Measurements from ENCODE around the gene TTC39B. TPM values are rescaled to one million over a fixed set of nuclear protein-coding genes. Genes with fewer than 3 reads are reported as not detected.
A peak's percentile ranks its signal among the peaks of the same experiment; 100 is the strongest.

The TTC39B gene
- total RNA-seq, 2 donors from 2014 or later = 53.5 to 69.5 TPM

DNA sequence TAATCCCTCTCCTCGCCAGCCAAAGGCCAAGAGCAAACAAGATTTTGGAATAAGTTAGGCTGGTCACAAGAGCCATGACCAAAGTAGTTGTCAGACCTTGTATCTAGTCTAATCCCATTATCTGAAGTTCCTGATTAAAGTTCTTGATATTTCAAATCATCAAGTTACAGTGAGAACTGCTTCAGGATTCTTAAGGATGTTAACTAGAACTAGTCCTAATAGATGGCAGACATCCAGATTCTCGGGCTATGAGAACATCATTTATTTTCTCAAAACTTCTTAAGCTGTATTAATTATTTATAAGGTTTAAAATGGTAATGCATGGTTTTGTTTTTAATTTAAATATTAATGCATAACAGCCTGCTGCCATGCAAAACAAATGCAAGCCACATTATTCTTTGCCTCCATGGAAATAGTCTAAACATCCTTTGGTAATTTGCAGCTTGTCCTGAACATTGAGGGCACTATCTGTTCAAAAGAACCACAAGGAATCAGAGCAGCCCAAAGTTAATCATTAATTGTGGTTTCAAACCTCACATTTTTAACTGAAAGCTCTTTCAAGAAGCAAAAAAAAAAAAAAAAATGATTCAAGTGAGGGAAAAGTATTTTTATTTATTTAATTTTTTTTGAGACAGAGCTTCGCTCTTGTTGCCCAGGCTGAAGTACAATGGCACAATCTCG is 95.1 kb downstream of the TTC39B start:
- peaks cover 23% of the 10 kb centered on the region for H3K4me1 Mint-ChIP-seq
- TF ChIP-seq, protein P1, sequence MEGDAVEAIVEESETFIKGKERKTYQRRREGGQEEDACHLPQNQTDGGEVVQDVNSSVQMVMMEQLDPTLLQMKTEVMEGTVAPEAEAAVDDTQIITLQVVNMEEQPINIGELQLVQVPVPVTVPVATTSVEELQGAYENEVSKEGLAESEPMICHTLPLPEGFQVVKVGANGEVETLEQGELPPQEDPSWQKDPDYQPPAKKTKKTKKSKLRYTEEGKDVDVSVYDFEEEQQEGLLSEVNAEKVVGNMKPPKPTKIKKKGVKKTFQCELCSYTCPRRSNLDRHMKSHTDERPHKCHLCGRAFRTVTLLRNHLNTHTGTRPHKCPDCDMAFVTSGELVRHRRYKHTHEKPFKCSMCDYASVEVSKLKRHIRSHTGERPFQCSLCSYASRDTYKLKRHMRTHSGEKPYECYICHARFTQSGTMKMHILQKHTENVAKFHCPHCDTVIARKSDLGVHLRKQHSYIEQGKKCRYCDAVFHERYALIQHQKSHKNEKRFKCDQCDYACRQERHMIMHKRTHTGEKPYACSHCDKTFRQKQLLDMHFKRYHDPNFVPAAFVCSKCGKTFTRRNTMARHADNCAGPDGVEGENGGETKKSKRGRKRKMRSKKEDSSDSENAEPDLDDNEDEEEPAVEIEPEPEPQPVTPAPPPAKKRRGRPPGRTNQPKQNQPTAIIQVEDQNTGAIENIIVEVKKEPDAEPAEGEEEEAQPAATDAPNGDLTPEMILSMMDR (conservative IDR thresholded peaks at IDR 0.05) = peak; percentile 28
- H3K4me3 Mint-ChIP-seq = no peak overlapping the region

DNA sequence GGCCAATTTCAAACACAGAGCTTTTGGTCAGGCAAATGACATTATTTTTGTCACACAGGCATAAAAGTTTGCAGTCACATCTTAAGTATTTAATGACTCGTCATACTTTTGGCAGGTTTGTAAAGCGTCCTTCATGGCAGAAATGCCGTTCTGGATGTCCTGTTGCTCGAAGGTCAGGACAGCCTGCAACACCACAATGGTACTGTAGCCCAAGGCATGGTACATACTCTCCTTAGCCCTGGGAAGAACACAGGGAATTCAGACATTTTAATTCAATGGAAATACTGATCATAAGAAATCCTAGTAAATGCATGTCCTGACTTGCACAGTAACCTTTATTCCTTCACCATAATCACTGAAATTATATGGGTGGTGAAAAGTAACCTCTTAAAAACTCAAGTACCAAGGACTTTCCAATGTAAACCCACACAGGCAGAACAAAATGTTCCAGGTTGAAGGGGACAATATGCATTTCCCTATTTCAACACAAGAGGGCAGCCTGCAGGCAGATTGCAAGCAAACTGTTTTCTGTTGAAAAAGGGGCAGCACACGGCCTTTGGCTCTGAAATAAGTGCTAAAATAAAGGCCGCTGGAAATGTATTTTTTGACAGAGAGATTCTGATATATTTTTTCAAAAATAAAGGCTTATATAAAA is 95.7 kb downstream of the TTC39B start:
- Mint-ChIP-seq H3K27ac (no peak overlapping the region), H3K9me3 (peaks cover 7% of the 10 kb centered on the region), H3K27me3 (ENCODE audit: insufficient read depth) (no peaks in the 10 kb centered on the region), H3K4me1 (peaks cover 23% of the 10 kb centered on the region), H3K36me3 (ENCODE audit: low read depth) (peaks cover 48% of the 10 kb centered on the region), H3K4me3 (no peak overlapping the region)
- WGBS, 2 experiments (ENCODE audit: insufficient coverage in 1 of 2, insufficient read length in 1 of 2) = 80 to 93% methylated on average over 4 to 5 of the region's 6 CpGs
- Histone ChIP-seq H3K4me1 (ENCODE audit: control insufficient read depth, insufficient read depth, low read length) (peaks cover 10% of the 10 kb centered on the region), H3K36me3 (ENCODE audit: control insufficient read depth, insufficient read depth, low read length) (peaks cover 59% of the 10 kb centered on the region), H3K27ac (ENCODE audit: low read depth, low read length) (no peak overlapping the region), H3K9me3 (ENCODE audit: control insufficient read depth, low read length) (peaks cover 28% of the 10 kb centered on the region), H3K4me3 (ENCODE audit: low read length) (peak overlapping the region; percentile 21), H3K27me3 (ENCODE audit: control insufficient read depth, insufficient read depth, low read length, poor library complexity, severe bottlenecking) (no peaks in the 10 kb centered on the region), H3K9ac (ENCODE audit: extremely low read depth, low read length, poor library complexity, severe bottlenecking) (no peak overlapping the region)
- TF ChIP-seq, protein P1 (conservative IDR thresholded peaks at IDR 0.05) = peak; percentile 95
- DNase-seq = peak; percentile 84

More for the DNA sequence above, 95.1 kb downstream of the TTC39B start:
- no peaks in the 10 kb centered on the region for H3K27me3 ChIP-seq (ENCODE audit: control insufficient read depth, insufficient read depth, low read length, poor library complexity, severe bottlenecking)
- peak overlapping the region; percentile 62 for H3K4me3 ChIP-seq (ENCODE audit: low read length)
- 72 to 79% methylated on average over 3 to 4 of the region's 4 CpGs for WGBS, 2 experiments (ENCODE audit: insufficient coverage in 1 of 2, insufficient read length in 1 of 2)
- H3K9me3 ChIP-seq (ENCODE audit: control insufficient read depth, low read length) = peaks cover 27% of the 10 kb centered on the region
- H3K27ac ChIP-seq (ENCODE audit: low read depth, low read length) = no peak overlapping the region
- H3K9ac ChIP-seq (ENCODE audit: extremely low read depth, low read length, poor library complexity, severe bottlenecking) = no peak overlapping the region
- H3K36me3 ChIP-seq (ENCODE audit: control insufficient read depth, insufficient read depth, low read length) = peaks cover 53% of the 10 kb centered on the region
- Mint-ChIP-seq H3K27ac (no peak overlapping the region), H3K27me3 (ENCODE audit: insufficient read depth) (no peaks in the 10 kb centered on the region), H3K9me3 (peaks cover 7% of the 10 kb centered on the region), H3K36me3 (ENCODE audit: low read depth) (peaks cover 51% of the 10 kb centered on the region)
- H3K4me1 ChIP-seq (ENCODE audit: control insufficient read depth, insufficient read depth, low read length) = peaks cover 10% of the 10 kb centered on the region
- no peak for DNase-seq

DNA sequence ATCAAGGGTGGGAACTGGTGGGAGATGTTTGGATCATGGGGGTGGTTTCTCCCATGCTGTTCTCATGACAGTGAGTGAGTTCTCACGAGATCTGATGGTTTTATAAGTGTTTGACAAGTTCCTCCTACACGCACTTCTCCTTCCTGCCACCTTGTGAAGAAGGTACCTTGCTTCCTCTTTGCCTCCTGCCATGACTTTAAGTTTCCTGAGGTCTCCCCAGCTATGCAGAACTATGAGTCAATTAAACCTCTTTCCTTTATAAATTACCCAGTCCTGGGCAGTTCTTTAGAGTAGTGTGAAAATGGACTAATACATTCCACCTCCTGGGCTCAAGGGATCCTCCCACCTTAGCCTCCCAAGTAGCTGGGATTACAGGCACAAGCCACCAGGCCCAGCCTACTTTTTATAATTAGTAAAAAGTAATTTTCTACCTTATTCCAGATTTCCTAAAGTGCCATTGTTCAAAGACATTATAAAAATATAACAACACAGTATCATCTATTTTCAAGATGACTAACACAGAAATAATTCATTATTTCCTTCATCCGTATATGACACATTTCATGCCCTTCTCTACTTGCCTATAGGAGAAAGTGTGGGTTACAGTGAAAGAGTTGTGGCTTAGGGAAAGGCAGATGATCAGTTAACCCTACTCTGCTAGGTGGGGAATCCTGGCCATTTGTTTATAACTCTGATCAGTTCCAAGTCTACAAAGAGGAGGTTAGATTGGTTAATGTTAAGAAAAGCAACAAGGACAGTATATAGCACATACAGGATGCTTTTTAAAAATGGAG is 99.9 kb downstream of the TTC39B start:
- H3K4me3 ChIP-seq (ENCODE audit: low read length) = no peak overlapping the region
- peaks cover 5% of the 10 kb centered on the region for H3K4me1 ChIP-seq (ENCODE audit: control insufficient read depth, insufficient read depth, low read length)
- no peak overlapping the region for H3K27ac ChIP-seq (ENCODE audit: low read depth, low read length)
- H3K27ac Mint-ChIP-seq = no peak overlapping the region
- peaks cover 19% of the 10 kb centered on the region for H3K9me3 ChIP-seq (ENCODE audit: control insufficient read depth, low read length)
- H3K36me3 Mint-ChIP-seq (ENCODE audit: low read depth) = peaks cover 72% of the 10 kb centered on the region
- TF ChIP-seq, protein P1 (conservative IDR thresholded peaks at IDR 0.05) = no peak
- H3K4me1 Mint-ChIP-seq = peaks cover 15% of the 10 kb centered on the region
- peaks cover 7% of the 10 kb centered on the region for H3K9me3 Mint-ChIP-seq
- H3K27me3 Mint-ChIP-seq (ENCODE audit: insufficient read depth) = no peaks in the 10 kb centered on the region
- peaks cover 70% of the 10 kb centered on the region for H3K36me3 ChIP-seq (ENCODE audit: control insufficient read depth, insufficient read depth, low read length)
- WGBS, 2 experiments (ENCODE audit: insufficient coverage in 1 of 2, insufficient read length in 1 of 2) = 89 to 92% methylated on average over 1 to 3 of the region's 3 CpGs
- no peak overlapping the region for H3K4me3 Mint-ChIP-seq
- no peaks in the 10 kb centered on the region for H3K27me3 ChIP-seq (ENCODE audit: control insufficient read depth, insufficient read depth, low read length, poor library complexity, severe bottlenecking)
- no peak overlapping the region for H3K9ac ChIP-seq (ENCODE audit: extremely low read depth, low read length, poor library complexity, severe bottlenecking)
- no peak for DNase-seq

Data from endodermal cell (in vitro differentiated cells).